MM.1S (cell line): Measurements from ENCODE around the gene ESPL1.
A peak's percentile ranks its signal among the peaks of the same experiment; 100 is the strongest.

Experiments used
- DNase-seq: peaks from one replicate; pipeline ENCODE4 v3.0.0-alpha.2; 2015
- H2AFZ ChIP-seq: fragments of 300-600 bp; sonication (generic); 2 replicates; pipeline ENCODE4 v1.6.0; 2016; ENCODE audit warnings: antibody characterized with exemption, low read length
- H3F3A ChIP-seq: fragments of 300-600 bp; sonication (generic); 2 replicates; pipeline ENCODE4 v1.6.1; 2016; ENCODE audit warnings: mild to moderate bottlenecking, antibody characterized with exemption, low read length, moderate library complexity, mixed read lengths; ENCODE audit not compliant: insufficient read depth
- H3K27ac ChIP-seq: fragments of 300-600 bp; sonication (generic); 2 replicates; pipeline ENCODE4 v1.5.1; 2016; ENCODE audit warnings: mild to moderate bottlenecking, low read length
- H3K27me3 ChIP-seq: fragments of 300-600 bp; sonication (generic); replicated peaks from 2 replicates; pipeline ENCODE4 v1.6.0; 2016; ENCODE audit warnings: low read length; ENCODE audit not compliant: insufficient read depth
- H3K36me3 ChIP-seq: fragments of 300-600 bp; sonication (generic); replicated peaks from 2 replicates; pipeline ENCODE4 v1.6.1; 2016; ENCODE audit warnings: mild to moderate bottlenecking, low read length, mixed read lengths; ENCODE audit not compliant: insufficient read depth
- H3K4me1 ChIP-seq: fragments of 300-600 bp; sonication (generic); 2 replicates; pipeline ENCODE4 v1.6.1; 2016; ENCODE audit warnings: low read length, mixed read lengths
- H3K4me2 ChIP-seq: fragments of 300-600 bp; sonication (generic); 2 replicates; pipeline ENCODE4 v1.6.0; 2016; ENCODE audit warnings: low read depth, low read length
- H3K4me3 ChIP-seq: fragments of 300-600 bp; sonication (generic); 2 replicates; pipeline ENCODE4 v1.5.1; 2016; ENCODE audit warnings: low read length, mixed read lengths
- H3K79me2 ChIP-seq: fragments of 300-600 bp; sonication (generic); 2 replicates; pipeline ENCODE4 v1.6.1; 2016; ENCODE audit warnings: mixed run types, low read length, mixed read lengths
- H3K9ac ChIP-seq: fragments of 300-600 bp; sonication (generic); 2 replicates; pipeline ENCODE4 v1.6.1; 2016; ENCODE audit warnings: low read length, mixed read lengths
- H3K9me2 ChIP-seq: fragments of 300-600 bp; sonication (generic); replicated peaks from 2 replicates; pipeline ENCODE4 v1.6.1; 2016; ENCODE audit warnings: mild to moderate bottlenecking, low read length, mixed read lengths; ENCODE audit not compliant: insufficient read depth
- H3K9me3 ChIP-seq: fragments of 300-600 bp; sonication (generic); replicated peaks from 2 replicates; pipeline ENCODE4 v1.6.1; 2016; ENCODE audit warnings: mild to moderate bottlenecking, low read length, mixed read lengths; ENCODE audit not compliant: insufficient read depth
- H4K20me1 ChIP-seq: fragments of 300-600 bp; sonication (generic); 2 replicates; pipeline ENCODE4 v1.6.1; 2016; ENCODE audit warnings: mild to moderate bottlenecking, low read length, moderate library complexity, mixed read lengths; ENCODE audit not compliant: insufficient read depth
- EZH2 ChIP-seq: fragments of 300-600 bp; sonication (generic); optimal IDR thresholded peaks from 2 replicates; pipeline ENCODE3; 2017; ENCODE audit warnings: low read depth, mild to moderate bottlenecking, antibody characterized with exemption, low read length, mixed read lengths
- EZH2phosphoT487 ChIP-seq: fragments of 300-600 bp; sonication (generic); IDR thresholded peaks from 2 replicates; pipeline ENCODE4 v1.6.1; 2018; ENCODE audit warnings: antibody characterized with exemption, low read length
- TF ChIP-seq, protein P1 (sequence below): fragments of 300-600 bp; sonication (generic); IDR thresholded peaks from 2 replicates; pipeline ENCODE4 v1.5.1; 2016; ENCODE audit warnings: antibody characterized with exemption, low read length, mixed read lengths

Gene ESPL1

DNA sequence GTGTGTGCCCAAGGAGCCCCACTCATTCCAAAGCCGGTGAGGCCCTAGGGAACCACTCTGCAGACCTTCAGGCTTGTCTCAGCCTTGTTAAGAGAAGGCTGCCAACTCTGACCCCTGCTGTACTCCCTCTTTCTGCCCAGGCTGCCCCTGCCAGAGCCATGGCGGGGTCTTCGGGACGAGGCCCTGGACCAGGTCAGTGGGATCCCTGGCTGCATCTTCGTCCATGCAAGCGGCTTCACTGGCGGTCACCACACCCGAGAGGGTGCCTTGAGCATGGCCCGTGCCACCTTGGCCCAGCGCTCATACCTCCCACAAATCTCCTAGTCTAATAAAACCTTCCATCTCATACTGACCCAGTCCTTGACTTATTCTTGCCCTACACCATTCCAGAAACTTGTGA, 38.7 kb downstream of the ESPL1 start:
- peaks cover 9% of the 10 kb centered on the region; the same call in 1 of the 2 replicates for H3K36me3 ChIP-seq
- H3K9ac ChIP-seq, result no peak overlapping the region
- no peak overlapping the region for H3K4me2 ChIP-seq
- H2AFZ ChIP-seq, result no peak overlapping the region
- peaks cover 15% of the 10 kb centered on the region for H3F3A ChIP-seq
- peaks cover 19% of the 10 kb centered on the region for H3K4me1 ChIP-seq
- H3K9me2 ChIP-seq, result no peaks in the 10 kb centered on the region
- no peaks in the 10 kb centered on the region for H3K27me3 ChIP-seq
- H3K4me3 ChIP-seq, result no peak overlapping the region
- no peaks in the 10 kb centered on the region for H3K9me3 ChIP-seq
- no peak for DNase-seq
- H3K79me2 ChIP-seq, result peaks cover 27% of the 10 kb centered on the region
- TF ChIP-seq, protein P1, sequence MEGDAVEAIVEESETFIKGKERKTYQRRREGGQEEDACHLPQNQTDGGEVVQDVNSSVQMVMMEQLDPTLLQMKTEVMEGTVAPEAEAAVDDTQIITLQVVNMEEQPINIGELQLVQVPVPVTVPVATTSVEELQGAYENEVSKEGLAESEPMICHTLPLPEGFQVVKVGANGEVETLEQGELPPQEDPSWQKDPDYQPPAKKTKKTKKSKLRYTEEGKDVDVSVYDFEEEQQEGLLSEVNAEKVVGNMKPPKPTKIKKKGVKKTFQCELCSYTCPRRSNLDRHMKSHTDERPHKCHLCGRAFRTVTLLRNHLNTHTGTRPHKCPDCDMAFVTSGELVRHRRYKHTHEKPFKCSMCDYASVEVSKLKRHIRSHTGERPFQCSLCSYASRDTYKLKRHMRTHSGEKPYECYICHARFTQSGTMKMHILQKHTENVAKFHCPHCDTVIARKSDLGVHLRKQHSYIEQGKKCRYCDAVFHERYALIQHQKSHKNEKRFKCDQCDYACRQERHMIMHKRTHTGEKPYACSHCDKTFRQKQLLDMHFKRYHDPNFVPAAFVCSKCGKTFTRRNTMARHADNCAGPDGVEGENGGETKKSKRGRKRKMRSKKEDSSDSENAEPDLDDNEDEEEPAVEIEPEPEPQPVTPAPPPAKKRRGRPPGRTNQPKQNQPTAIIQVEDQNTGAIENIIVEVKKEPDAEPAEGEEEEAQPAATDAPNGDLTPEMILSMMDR, result no peak
- TF ChIP-seq EZH2phosphoT487 (no peak), EZH2 (no peak)
- H3K27ac ChIP-seq, result no peak overlapping the region
- no peaks in the 10 kb centered on the region for H4K20me1 ChIP-seq

DNA sequence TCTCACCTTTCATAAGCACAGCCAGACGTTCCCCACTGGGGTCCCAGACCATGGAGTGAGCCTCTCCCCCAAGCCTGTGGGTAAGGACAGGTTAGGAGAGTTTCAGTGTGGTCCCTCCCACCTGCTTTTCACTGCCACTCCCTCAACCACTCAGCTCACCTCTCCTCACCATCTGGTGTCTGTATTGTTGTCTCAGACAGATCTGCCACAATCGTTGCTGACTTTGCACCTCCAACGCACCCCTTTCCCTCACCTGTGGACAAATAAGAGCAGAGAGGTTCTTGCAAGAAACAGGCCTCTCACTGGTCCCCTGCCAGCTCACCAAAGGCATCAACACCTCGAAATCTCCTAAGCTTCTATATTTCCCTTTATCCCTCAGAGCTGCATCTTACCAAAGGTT, 40.2 kb downstream of the ESPL1 start:
- peaks cover 19% of the 10 kb centered on the region for H3K4me1 ChIP-seq
- peak overlapping the region; percentile 51 for H3K4me2 ChIP-seq
- no peaks in the 10 kb centered on the region for H4K20me1 ChIP-seq
- H3K4me3 ChIP-seq, result no peak overlapping the region
- no peaks in the 10 kb centered on the region for H3K9me3 ChIP-seq
- no peaks in the 10 kb centered on the region for H3K27me3 ChIP-seq
- no peaks in the 10 kb centered on the region for H3K9me2 ChIP-seq
- peak; percentile 82 for DNase-seq
- peaks cover 15% of the 10 kb centered on the region for H3F3A ChIP-seq
- peak overlapping the region; percentile 33; the same call in 1 of the 2 replicates for H3K9ac ChIP-seq
- no peak overlapping the region for H2AFZ ChIP-seq
- peaks cover 12% of the 10 kb centered on the region for H3K79me2 ChIP-seq
- no peak for TF ChIP-seq EZH2
- TF ChIP-seq, protein P1, result no peak
- no peak for TF ChIP-seq EZH2phosphoT487
- H3K36me3 ChIP-seq, result peaks cover 9% of the 10 kb centered on the region; the same call in 1 of the 2 replicates
- H3K27ac ChIP-seq, result peak overlapping the region; percentile 72

DNA sequence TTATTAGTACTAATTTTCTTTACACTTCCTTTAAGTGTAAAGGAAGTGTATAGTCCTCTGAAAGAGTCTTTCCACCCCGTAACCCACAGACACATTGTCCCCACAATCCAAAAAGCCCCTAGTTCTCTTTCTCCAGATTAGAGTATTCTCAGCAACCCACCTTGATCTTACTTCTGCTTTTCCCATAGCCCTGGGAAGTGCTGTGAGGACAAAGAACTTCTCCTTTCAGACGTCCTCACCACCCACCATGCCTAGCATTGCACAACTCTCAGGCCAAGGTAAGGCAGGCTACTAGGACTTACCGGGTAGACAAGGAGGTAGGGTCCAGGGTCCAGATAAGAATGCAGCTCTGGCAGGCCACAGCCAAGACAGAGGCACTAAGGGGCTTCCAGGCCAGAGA, 45.9 kb downstream of the ESPL1 start:
- H3K4me1 ChIP-seq, result peaks cover 5% of the 10 kb centered on the region
- no peak overlapping the region for H3K4me3 ChIP-seq
- H4K20me1 ChIP-seq, result no peaks in the 10 kb centered on the region
- H3K27ac ChIP-seq, result no peak overlapping the region
- no peak overlapping the region for H3K9ac ChIP-seq
- H3K79me2 ChIP-seq, result peaks cover 8% of the 10 kb centered on the region
- H3K9me2 ChIP-seq, result no peaks in the 10 kb centered on the region
- no peak for DNase-seq
- no peaks in the 10 kb centered on the region for H3K27me3 ChIP-seq
- H3F3A ChIP-seq, result peaks cover 1% of the 10 kb centered on the region
- TF ChIP-seq, protein P1, result no peak
- TF ChIP-seq EZH2phosphoT487, result no peak
- TF ChIP-seq EZH2, result no peak
- H3K36me3 ChIP-seq, result 0 out of 2 replicates have a peak, but pooled peaks cover 3% of the 10 kb centered on the region
- H3K9me3 ChIP-seq, result no peaks in the 10 kb centered on the region
- no peak overlapping the region for H3K4me2 ChIP-seq
- H2AFZ ChIP-seq, result no peak overlapping the region
